Myocyte (in vitro differentiated cells): Measurements from ENCODE around the gene ACOT7. TPM values are rescaled to one million over a fixed set of nuclear protein-coding genes. Genes with fewer than 3 reads are reported as not detected.

Source experiments
- DNase-seq: peaks from one replicate; pipeline ENCODE4 v3.0.0-alpha.2; 2012; ENCODE audit warnings: low read depth
- total RNA-seq: library from RNA; depleted of rRNA; stranded (reverse); fragments of >200 nt; gene quantifications from 2 replicates; pipeline ENCODE4 v1.2.3, GENCODE V29; 2014

The ACOT7 gene
- total RNA-seq, 1 donor from 2014 or later, result 18.7 TPM

DNA sequence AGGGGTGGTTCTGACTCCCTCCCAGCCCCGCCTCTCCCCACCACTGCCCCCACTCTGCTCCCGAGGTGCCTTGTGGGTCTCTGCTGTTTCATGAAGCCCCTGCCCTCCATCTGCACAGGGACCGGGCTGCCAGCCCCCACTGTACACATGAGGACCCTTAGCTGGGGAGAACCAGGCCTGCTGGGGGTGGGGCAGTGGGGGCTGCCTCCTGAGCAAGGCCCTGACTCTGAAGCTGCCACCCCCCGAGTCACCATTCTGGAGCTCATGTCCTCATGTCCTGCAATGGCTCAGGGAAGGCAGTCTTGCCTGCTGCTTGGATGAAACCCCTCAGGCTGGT is 141.2 kb downstream of the ACOT7 start:
- DNase-seq, result no peak

DNA sequence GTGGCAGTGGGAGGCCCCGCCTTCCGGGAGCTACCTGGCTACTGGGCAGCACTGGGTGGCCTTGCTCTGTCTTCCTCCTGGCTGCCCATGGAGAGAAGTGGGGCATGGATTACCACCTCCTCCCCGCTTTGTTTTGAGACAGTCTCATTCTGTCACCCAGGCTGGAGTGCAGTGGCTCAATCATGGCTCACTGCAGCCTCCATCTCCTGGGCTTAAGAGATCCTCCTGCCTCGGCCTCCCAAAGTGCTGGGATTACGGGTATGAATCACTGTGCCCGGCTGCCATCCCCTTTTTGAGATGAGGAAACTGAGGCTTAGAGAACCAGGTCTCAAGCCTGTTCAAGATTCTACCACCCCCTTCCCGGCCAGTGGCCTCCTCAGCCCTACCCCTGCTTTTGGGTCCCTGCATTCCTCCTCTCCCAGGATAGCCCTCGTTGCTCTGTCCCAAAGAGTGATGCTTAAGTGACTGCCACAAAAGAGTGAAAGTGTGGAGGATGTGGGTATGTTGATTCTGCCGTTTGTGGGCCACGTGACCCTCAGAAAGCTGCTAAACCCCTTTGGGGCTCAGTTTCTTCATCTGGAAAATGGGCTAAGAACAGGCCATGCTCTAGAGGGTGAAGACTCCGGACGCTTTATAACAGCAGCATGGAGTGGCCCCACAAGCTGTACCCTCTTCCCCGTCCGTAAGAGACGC is 141.7 kb downstream of the ACOT7 start:
- no peak for DNase-seq

DNA sequence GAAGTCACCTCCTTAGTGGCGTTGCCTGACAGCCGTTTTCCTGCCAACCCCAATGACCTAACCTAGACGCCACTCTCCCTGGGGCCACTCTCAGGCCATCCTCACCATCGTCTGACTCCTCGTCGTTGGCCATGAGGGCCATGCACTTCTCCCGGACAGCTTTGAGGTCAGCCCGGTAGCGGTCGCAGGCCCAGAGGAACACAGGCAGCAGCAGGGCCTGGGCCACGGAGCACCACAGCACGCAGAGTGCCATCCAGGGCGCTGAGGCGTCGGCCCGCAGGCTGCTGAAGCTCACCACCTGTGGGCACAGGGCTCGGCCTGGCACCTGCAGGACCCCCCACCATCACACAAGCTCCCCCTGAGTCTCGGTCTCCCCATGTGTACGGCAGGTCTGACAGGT is 142.3 kb downstream of the ACOT7 start:
- no peak for DNase-seq

DNA sequence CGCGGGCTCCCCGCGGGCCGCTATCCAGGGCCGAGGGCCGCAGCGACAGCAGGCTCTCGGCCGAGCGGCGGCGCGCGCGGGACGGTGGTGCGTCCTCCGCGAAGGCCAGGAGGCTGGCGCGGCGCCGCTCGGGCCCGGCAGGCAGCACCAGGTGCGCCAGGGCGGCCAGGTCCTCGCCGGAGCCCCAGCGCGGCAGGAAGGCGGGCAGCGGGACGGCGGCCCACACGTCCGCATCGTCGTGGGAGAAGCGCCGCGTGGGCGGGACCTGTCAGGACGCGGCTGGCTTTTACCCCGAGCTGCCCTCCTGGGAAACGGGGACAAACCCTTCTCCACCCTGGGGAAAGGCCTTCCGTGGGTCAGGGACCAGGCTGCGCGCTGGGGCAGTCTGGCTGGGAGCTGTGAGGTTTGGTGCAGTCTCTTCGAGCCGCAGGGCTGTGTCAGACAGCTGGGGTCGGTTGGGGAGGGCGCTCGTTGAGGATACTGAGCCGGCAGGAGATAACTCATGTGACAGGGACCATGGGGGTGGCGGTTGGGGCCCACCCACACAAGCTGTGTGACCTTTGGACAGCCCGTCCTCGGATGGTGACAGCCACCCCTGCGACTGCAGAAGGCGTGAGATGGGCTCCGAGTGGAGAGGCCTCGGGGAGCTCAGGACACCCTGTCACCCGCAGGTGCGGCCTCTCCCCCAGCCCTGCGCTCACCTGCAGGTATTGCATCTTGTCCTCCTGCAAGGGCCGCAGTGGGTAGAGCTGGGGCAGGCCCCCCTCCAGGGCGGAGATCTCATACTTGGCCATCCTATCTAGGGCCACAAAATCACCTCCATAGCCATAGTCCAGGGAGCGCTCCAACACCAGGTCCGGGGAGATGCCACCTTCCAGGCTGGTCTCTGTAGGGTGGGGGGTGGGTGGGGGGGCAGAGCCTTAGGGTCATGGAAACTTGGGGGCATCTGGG is 143.6 kb downstream of the ACOT7 start:
- no peak for DNase-seq

DNA sequence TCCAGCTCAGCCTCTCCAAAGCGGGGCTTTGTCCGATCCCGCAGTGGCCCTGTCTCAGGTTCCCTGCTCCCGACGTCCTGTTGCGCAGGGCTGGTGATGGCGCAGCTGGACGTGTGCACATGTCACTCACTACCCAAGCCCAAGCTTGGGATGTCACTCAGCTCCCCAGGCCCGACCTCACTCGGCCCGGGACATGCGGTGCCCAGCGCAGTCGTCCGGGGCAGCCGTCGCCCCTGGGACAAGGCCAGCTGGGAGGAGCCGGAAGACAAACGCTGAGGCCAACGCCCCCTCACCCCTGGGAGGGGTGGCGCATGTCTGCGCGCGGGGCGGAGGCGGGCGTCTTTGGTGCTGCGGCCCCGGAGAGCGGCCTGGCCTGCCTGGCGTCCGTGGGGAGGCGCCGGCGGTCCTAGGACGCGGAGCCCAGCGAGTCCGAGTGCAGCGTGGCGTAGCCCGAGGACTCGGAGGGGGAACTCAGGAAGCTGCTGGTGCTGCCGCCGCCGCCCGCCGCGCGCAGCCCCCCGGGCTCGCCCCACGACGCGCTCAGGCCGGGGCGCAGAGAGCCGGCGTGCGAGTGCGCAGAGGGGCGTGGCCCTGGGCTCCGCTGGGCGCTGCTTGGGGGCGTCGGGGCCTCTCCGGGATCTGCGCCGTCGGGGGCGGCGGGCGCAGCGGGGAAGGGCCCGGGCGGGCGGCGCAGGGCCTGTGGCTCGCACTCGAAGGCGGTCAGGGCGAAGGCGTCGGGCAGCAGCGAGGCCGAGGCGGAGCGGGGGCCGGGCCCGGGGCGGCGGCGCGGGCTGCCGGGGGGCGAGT is 144.4 kb downstream of the ACOT7 start:
- no peak for DNase-seq

DNA sequence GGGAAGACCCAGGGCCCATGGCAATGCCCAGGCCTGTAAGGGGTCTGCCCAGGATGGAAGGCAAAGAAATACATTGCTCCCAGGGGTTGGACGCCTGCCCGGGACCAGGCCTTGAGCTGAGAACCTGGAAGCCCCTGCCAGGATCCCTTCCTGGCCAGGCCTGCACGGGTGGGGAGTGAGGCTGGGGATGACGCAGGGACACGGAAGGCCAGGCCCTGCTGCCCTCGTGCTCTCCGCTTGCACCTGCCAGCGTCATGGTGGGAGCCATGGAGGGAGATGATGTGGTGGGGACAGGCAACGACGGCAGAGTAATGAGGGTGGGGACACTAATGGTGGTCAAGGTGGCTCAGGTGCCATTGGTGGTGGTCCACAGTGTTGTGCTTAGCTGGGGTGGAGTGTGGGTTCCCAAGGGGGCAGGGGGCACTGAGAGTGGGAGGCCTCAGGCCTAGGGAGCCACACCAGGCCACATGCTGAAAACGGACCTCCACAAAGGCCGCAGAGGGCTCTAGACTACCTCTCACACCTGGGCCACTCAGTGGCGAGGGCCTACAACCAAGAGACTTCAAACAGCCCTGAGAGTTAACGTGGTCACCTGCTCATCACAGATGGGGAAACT is 145.3 kb downstream of the ACOT7 start:
- no peak for DNase-seq

DNA sequence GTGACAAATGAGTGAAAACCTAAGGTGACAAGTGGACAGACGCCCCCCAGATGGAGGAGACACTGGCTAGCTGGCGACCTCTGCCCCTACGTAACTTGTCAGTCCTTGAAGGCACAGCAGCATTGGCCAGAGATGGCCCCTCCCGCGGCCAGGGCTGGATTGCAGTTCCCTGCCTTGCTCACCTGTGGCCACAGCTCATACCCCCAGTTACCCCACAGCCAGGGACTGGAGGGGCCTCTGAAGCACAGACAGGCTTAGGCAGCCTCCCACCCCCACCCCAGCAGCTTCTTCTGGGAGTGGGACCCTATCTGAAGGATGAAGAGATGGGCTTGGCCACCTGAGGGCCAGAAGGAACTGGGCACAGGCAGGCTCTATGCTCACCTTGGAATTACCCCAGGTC is 145.9 kb downstream of the ACOT7 start:
- DNase-seq, result no peak

DNA sequence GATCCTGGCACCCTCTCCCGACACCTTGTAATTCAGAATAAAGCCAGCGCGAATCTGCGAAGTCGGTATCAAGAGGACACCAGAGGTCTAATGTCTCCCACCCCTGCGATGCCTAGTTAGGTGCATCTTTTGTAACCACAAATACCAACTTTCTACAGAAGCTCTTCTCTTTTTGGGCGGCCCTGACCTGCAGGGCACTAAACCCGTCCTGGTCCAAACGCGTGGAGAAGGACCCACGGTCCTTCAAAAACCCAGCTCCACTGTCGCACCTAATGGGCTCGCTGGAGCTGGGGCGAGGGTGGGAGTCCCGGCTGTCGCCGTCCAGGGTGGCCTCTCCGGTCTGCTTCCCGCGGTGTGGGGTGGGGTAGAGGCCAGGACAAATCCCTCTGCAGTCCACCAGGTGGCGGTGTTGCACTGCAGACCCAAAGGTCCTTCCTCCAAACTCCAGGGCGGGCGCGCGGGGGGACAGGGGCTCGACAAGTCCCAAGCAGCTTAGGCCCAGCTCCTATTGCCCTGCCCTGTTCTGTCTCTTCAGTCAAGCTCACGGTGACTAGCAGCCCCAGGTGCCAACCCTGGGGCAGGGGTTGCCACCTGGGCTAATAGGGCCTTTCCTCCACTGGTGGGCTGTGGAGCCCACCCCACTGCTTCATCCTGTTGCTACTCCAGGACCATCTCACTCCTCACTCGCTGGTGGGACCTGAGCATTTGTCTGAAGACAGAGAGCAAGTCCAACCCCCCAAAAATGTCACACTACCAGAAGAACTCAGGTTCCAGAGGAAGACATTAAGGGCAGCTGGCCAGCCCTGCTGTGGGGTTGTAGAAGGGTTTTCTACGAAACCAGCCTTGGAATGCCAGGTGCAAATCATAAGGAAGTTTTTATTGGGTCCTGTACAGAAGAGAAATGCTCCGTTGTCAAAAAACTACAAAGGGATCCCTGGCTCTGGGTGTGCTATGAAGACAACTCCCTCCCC is 146.8 kb downstream of the ACOT7 start:
- peak; percentile 89 for DNase-seq

DNA sequence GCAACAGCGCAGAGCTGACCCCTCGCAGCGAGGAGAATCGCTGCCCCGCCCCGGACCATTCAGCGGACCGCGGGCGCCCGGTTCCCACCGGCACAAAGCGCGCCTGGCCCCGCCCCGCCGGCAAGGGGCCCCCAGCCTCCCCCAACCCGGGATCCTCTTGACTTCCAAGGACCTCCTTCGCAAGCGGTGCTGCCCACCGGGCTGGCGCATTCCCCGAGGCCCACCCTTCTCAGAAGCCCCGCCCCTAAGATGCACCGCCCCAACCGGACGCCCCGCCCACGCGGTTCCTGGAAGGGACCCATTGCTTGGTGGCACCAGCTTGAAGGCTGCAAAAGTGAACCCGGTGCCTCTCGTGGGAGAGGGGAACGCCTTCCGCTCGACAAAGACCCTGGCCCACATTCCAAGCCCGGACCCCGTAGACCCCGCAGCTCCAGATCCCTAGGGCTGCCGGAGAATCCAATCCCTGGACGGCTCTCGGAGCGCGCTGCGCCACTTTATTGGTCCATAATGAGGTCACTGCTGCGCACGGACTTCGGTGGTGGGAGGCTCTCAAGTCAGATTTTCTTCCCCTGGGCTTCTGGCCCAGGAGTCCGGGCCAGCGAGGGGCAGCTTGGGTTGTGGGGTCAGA is 147.6 kb downstream of the ACOT7 start:
- DNase-seq, result peak; percentile 75

DNA sequence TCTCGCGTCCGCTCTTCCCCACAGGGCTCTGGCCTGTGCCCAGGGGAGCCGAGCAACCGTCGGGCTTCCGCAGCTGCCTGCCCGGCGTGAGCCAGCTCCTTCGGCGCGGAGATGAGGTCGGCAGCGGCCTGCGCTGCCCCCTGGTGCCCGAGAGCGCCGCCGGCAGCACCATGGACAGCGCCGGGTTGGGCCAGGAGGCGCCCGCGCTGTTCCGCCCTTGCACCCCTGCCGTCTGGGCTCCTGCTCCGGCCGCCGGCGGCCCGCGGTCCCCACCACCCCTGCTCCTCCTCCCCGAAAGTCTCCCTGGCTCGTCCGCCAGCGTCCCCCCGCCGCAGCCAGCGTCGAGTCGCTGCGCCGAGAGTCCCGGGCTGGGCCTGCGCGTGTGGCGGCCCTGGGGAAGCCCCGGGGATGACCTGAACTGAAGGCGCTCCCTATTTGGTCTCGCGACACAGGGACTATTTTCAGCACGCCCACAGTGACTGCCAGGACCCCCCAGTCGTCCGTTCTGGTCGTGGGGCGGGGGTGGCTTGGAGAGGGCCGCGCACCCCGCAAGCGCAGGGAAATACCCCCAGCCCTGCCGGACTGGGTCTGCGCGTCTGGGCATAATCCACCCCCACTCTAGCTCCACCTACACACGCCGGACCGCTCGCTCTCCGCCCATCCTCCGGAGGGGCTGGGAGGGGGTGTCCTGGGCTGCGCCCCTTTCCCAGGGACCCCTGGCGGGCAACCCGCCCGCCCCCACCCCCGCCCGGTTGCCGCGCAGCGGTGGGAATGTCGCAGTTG is 148.3 kb downstream of the ACOT7 start:
- DNase-seq, result peak; percentile 88

DNA sequence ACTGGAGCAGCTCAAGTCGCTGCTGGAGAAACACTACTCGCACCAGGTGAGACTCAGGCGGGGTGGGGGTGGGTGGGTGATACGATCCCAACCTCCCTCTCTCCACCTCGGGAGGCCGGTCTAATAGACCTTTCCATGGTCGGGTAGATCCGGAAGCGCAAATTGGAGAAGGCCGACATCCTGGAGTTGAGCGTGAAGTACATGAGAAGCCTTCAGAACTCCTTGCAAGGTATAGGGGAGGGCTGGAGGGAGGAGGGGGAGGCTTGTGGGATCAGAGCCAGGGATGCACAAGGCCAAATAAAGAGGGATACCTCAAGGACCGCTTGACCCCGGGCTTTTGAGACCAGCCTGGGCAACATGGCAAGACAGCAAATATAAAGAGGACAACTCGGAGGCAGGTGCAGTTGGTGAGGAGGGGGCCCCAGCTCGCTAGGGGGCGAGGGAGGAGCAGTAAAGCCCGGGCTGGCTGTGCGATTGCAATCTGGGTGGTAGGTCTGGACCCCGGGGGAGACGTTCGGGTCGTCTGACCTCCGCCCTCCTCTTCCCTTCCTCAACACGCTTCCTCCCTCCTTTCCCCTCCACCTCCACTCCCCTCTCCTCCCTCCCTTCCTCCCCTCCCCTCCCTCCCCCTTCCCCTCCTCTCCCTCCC is 149.0 kb downstream of the ACOT7 start:
- no peak for DNase-seq

DNA sequence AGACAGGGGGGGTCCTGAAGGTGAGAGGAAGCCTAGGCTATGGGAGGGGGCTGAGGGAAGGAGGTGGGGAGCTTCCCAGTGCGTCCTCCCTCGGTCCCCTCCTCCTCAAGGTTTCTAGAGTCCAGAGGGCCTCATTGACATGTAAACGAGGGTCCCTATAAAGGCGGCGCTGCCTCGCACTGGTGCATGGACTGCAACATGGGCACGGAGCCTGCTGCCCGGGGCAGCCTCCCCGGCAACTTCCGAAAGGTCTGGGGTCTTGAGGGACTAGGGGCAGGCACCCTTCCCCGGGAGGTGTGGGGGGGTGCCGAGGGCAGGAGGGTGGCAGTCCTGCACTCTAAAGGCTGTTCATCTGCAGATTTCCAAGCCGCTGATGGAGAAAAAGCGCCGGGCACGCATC is 149.6 kb downstream of the ACOT7 start, which contains the start of gene HES3:
TSS of gene HES3 (plus strand) at position 187 of the 400 bp plus-strand sequence. CDS start at position 374, 187 bp downstream.
- no peak for DNase-seq

DNA sequence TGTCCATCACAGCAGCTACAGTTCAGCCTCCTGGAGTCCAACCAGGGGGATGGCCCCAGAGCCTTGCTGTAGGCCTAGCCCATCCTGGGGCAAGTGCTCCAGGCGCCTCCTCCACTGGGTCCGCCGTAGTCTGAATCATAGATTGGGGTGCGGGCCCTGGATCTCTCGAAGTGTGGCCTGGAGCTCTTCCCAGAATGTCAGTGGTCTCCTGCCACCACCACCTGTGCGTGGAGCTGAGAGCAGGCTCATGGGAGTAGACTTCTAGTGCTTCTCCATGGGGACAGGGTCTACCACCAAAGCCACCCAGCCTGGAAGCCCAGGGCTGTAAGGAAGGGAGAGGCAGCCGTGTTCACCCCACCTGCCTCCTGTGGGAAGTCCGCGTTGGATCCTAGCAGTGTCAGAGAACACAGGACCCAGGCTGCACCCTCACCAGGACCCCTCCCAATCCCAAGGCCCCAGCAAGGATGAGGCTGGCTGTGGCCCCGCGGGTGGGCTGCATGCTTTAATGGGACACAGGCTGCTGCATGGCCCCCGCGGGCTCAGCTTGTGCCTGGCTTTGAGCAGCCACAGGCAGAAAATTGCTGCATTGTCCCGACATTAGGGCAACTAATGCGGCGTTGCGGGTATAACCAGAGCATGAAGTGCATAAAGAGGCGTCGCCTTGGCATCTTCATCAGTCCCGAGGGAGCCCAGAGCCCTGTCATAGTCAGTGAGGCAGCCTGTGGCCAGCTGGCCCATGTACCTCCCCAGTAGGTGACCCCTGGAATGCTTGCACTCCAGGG is 150.3 kb downstream of the ACOT7 start:
- DNase-seq, result no peak

DNA sequence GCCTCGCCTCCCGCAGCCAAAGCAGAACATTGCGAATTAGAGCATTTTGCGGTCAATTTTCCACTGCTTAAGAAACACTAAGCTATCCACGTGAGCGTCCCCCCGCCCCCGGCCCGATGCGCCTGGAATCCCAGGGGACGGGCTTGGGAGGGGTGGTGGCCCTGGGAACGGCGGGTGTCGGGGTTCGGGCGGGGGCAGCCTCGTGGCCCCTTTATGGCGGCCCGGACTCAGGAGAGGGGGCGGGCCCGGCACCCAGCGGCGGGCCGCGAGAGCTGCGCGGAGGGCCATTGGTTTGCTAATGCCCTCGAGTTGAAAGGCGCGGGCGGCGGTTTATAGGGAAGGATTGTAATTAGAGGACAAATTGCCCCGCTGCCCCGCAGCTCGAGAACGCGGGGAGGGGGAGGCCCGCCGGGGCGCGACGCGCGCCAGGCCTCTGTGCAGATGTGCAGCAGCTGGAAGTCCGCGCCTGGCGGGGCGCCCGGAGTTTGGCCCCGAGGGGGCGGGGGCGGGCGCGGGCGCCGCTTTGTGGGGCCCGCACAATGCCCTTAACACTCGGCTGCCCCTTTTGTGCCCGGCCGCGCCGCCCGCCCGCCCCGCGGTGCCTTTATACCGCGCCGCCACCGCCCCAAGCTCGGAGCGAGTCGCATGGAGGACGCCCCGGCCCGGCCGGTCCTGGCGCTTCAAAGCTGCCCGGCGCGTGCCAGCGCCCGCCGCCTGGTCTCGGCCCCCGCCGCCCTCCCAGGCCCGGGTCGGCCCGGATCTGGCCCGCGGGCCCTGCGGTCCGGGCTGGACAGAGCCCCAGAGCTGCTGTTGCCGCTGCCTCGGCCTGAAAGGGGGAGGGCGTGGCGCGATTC is 151.5 kb downstream of the ACOT7 start:
- no peak for DNase-seq

DNA sequence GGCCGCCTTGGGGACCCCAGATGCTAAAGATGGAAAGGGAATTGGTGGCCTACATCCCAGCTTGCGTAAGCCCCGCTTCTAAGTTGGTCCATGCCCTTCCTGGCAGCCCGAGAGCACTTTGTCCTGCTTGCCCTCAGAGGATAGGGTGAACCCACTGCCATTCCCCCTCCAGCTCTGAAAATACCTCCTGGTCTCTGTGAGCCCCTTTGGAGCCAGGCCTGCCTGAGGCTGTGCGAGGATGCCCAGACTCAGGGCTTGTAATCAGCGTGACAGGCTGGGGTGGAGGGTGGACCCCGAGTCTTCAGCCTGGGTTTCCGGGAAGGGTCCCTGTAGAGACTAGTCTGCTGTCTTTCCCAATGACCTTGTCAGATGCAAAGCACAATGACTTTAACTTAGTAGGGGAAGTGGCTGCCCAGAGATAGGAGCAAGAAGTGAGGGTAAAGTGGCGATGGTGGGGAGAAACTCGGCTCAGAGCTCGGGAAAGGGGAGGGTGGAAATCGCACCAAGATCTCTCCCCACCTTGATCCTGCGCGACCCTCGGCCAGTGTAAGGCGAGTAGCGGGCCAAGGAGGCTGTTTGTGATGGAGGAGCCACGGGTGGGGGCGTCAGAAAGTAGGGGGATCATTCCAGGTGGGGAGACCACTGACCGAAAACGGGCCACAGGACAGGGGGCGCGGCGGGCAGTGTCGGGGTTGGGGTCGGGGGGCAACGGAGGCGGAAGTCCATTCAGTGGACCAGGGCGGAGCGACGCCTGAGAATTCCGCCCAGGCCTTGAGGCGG is 152.3 kb downstream of the ACOT7 start:
- no peak for DNase-seq
